HepG2 (cell line): ENCODE data around the gene VPS9D1. TPM values are rescaled to one million over a fixed set of nuclear protein-coding genes. Genes with fewer than 3 reads are reported as not detected.

Source experiments
- ADNP ChIP-seq: sonication (generic); formaldehyde crosslinking; IDR thresholded peaks from 2 replicates; pipeline ENCODE4 v1.4.0; 2020; ENCODE audit warnings: missing genetic modification reagents
- ATF4 ChIP-seq, 2 experiments: fragments of 450-650 bp in 1 of 2; sonication (generic) in 1 of 2; formaldehyde crosslinking; IDR thresholded peaks; 2 replicates each; pipeline versions ENCODE4 v1.5.0 to v1.8.0; 2020 to 2022; ENCODE audit warnings: mild to moderate bottlenecking in 1 of 2, missing genetic modification reagents in 1 of 2
- FOXA3 ChIP-seq: IDR thresholded peaks from 2 replicates; pipeline ENCODE4 v1.6.1; 2016; ENCODE audit warnings: missing genetic modification reagents, missing compliant biosample characterization
- GLMP ChIP-seq: sonication (generic); formaldehyde crosslinking; IDR thresholded peaks from 2 replicates; pipeline ENCODE4 v1.9.0; 2021; ENCODE audit warnings: missing genetic modification reagents, mild to moderate bottlenecking, borderline replicate concordance
- HCFC1 ChIP-seq: fragments of 150-350 bp; IDR thresholded peaks from 2 replicates; pipeline ENCODE4 v1.6.1; 2014; ENCODE audit warnings: low read depth, low read length
- HNF1B ChIP-seq: sonication (generic); formaldehyde crosslinking; IDR thresholded peaks from 2 replicates; pipeline ENCODE4 v1.5.1; 2020; ENCODE audit warnings: mild to moderate bottlenecking, moderate library complexity, missing genetic modification reagents
- JUND ChIP-seq: sonication (generic); formaldehyde crosslinking; IDR thresholded peaks from 2 replicates; pipeline ENCODE4 v1.8.0; 2022; ENCODE audit warnings: mild to moderate bottlenecking, missing genetic modification reagents
- MAFF ChIP-seq: IDR thresholded peaks from 2 replicates; pipeline ENCODE4 v1.6.1; 2011; ENCODE audit warnings: low read depth, low read length, improper control_type of control experiment
- MEIS2 ChIP-seq: sonication (generic); formaldehyde crosslinking; IDR thresholded peaks from 2 replicates; pipeline ENCODE4 v1.9.0; 2021; ENCODE audit warnings: mild to moderate bottlenecking, missing genetic modification reagents
- PITX1 ChIP-seq: sonication (generic); formaldehyde crosslinking; IDR thresholded peaks from 2 replicates; pipeline ENCODE4 v1.5.1; 2020; ENCODE audit warnings: mild to moderate bottlenecking, missing genetic modification reagents
- PTBP1 ChIP-seq: fragments of 200-400 bp; formaldehyde crosslinking; IDR thresholded peaks from 2 replicates; pipeline ENCODE4 v1.6.1; 2018; ENCODE audit warnings: low read length, low read depth; ENCODE audit not compliant: poor library complexity, severe bottlenecking
- polyA plus RNA-seq, 8 experiments: library from polyadenylated mRNA; depleted of rRNA in 3 of 8; stranded (reverse) in 7 of 8; unstranded in 1 of 8; fragments of >200 nt; fragmentation: Illumina TruSeq in 4 of 8; extraction: Trizol in 4 of 8; gene quantifications; 2 replicates each; pipeline versions ENCODE4 v1.2.1 to v1.2.3, GENCODE V29; 2011 to 2016; ENCODE audit warnings: low read depth in 4 of 8, missing spikeins in 1 of 8, mixed read lengths in 1 of 8; ENCODE audit not compliant: insufficient read depth in 1 of 8
- total RNA-seq, 5 experiments: library from RNA; depleted of rRNA; stranded (reverse); fragments of >200 nt; fragmentation: Illumina TruSeq; extraction: Trizol; gene quantifications; 2 replicates each; pipeline ENCODE4 v1.2.3, GENCODE V29; 2016; ENCODE audit warnings: low read depth in 1 of 5
- TF ChIP-seq, protein P1 (sequence below): sonication (generic); formaldehyde crosslinking; IDR thresholded peaks from 2 replicates; pipeline ENCODE4 v1.4.0; 2020; ENCODE audit warnings: missing genetic modification reagents, borderline replicate concordance
- TF ChIP-seq, protein P2 (sequence below): IDR thresholded peaks from 2 replicates; pipeline ENCODE4 v1.6.1; 2016
- TF ChIP-seq, protein P3 (sequence below): IDR thresholded peaks from 2 replicates; pipeline ENCODE4 v1.4.0; 2020; ENCODE audit warnings: mild to moderate bottlenecking, missing genetic modification reagents
- TF ChIP-seq, protein P4 (sequence below): IDR thresholded peaks from 2 replicates; pipeline ENCODE4 v1.6.1; 2016; ENCODE audit warnings: low read depth, borderline replicate concordance

VPS9D1 gene
- total and polyA plus RNA-seq, 2 of the 13 experiments (the other 11 are each of a cell fraction or from before 2014, with no cell fraction given) = 10.1 to 13.2 TPM

DNA sequence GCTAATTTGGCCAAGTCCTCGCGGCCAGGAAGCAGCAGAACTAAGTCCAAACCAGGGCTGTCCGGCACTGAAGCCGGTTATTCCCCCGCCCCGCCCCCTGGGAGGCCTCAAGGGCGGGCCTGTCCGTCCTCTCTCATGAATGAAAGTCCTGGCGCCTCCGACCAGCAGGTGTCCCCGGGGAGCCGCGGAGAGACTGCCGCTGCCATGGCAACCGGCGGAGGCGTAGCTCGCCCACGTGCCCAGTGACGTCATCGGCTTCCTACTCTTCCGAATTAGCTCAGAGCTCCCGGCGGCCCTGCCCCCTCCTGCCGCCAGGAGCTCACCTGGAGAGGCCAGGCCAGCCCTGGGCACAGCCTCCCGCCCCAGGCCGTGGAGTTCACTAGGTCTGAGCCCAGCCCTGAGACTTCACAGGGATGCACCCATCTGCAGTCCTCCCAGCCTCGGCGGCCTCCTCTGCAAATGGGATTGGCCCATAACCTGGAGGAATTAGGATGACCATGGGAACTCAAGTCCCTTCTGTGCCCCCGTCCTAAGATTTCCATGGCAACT is 20.5 kb downstream of the VPS9D1 start (continued):
- TF ChIP-seq, protein P1, sequence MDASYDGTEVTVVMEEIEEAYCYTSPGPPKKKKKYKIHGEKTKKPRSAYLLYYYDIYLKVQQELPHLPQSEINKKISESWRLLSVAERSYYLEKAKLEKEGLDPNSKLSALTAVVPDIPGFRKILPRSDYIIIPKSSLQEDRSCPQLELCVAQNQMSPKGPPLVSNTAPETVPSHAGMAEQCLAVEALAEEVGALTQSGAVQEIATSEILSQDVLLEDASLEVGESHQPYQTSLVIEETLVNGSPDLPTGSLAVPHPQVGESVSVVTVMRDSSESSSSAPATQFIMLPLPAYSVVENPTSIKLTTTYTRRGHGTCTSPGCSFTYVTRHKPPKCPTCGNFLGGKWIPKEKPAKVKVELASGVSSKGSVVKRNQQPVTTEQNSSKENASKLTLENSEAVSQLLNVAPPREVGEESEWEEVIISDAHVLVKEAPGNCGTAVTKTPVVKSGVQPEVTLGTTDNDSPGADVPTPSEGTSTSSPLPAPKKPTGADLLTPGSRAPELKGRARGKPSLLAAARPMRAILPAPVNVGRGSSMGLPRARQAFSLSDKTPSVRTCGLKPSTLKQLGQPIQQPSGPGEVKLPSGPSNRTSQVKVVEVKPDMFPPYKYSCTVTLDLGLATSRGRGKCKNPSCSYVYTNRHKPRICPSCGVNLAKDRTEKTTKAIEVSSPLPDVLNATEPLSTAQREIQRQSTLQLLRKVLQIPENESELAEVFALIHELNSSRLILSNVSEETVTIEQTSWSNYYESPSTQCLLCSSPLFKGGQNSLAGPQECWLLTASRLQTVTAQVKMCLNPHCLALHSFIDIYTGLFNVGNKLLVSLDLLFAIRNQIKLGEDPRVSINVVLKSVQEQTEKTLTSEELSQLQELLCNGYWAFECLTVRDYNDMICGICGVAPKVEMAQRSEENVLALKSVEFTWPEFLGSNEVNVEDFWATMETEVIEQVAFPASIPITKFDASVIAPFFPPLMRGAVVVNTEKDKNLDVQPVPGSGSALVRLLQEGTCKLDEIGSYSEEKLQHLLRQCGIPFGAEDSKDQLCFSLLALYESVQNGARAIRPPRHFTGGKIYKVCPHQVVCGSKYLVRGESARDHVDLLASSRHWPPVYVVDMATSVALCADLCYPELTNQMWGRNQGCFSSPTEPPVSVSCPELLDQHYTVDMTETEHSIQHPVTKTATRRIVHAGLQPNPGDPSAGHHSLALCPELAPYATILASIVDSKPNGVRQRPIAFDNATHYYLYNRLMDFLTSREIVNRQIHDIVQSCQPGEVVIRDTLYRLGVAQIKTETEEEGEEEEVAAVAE = no peak; the same call in 1 of the 2 replicates
- TF ChIP-seq MAFF (no peak), FOXA3 (CRISPR knock-in tag) (0 out of 2 replicates have a peak, but pooled peaks have one; percentile 48), PTBP1 (peak; percentile 40), ATF4 (CRISPR knock-in tag; IDR thresholded peaks at IDR 0.05) (no peak; a peak in 1 of 4 replicates), HNF1B (CRISPR knock-in tag) (peak; percentile 75), GLMP (CRISPR knock-in tag) (no peak), HCFC1 (peak; percentile 32; the same call in 1 of the 2 replicates), ADNP (CRISPR knock-in tag) (no peak), MEIS2 (peak; percentile 75; the same call in 1 of the 2 replicates), PITX1 (CRISPR knock-in tag) (peak; percentile 86), JUND (CRISPR knock-in tag) (peak; percentile 88)
- TF ChIP-seq, protein P2, sequence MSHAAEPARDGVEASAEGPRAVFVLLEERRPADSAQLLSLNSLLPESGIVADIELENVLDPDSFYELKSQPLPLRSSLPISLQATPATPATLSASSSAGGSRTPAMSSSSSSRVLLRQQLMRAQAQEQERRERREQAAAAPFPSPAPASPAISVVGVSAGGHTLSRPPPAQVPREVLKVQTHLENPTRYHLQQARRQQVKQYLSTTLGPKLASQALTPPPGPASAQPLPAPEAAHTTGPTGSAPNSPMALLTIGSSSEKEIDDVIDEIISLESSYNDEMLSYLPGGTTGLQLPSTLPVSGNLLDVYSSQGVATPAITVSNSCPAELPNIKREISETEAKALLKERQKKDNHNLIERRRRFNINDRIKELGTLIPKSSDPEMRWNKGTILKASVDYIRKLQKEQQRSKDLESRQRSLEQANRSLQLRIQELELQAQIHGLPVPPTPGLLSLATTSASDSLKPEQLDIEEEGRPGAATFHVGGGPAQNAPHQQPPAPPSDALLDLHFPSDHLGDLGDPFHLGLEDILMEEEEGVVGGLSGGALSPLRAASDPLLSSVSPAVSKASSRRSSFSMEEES = peak; percentile 88
- TF ChIP-seq, protein P3, sequence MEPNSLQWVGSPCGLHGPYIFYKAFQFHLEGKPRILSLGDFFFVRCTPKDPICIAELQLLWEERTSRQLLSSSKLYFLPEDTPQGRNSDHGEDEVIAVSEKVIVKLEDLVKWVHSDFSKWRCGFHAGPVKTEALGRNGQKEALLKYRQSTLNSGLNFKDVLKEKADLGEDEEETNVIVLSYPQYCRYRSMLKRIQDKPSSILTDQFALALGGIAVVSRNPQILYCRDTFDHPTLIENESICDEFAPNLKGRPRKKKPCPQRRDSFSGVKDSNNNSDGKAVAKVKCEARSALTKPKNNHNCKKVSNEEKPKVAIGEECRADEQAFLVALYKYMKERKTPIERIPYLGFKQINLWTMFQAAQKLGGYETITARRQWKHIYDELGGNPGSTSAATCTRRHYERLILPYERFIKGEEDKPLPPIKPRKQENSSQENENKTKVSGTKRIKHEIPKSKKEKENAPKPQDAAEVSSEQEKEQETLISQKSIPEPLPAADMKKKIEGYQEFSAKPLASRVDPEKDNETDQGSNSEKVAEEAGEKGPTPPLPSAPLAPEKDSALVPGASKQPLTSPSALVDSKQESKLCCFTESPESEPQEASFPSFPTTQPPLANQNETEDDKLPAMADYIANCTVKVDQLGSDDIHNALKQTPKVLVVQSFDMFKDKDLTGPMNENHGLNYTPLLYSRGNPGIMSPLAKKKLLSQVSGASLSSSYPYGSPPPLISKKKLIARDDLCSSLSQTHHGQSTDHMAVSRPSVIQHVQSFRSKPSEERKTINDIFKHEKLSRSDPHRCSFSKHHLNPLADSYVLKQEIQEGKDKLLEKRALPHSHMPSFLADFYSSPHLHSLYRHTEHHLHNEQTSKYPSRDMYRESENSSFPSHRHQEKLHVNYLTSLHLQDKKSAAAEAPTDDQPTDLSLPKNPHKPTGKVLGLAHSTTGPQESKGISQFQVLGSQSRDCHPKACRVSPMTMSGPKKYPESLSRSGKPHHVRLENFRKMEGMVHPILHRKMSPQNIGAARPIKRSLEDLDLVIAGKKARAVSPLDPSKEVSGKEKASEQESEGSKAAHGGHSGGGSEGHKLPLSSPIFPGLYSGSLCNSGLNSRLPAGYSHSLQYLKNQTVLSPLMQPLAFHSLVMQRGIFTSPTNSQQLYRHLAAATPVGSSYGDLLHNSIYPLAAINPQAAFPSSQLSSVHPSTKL = peak; percentile 62
- TF ChIP-seq, protein P4, sequence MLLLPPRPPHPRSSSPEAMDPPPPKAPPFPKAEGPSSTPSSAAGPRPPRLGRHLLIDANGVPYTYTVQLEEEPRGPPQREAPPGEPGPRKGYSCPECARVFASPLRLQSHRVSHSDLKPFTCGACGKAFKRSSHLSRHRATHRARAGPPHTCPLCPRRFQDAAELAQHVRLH (CRISPR knock-in tag) = peak; percentile 49
